ENCODE results near the gene NEFH. TPM values are rescaled to one million over a fixed set of nuclear protein-coding genes. Genes with fewer than 3 reads are reported as not detected.

The NEFH gene
- total RNA-seq, 2 experiments from 2014 or later: 0.05 to 0.06 TPM

DNA sequence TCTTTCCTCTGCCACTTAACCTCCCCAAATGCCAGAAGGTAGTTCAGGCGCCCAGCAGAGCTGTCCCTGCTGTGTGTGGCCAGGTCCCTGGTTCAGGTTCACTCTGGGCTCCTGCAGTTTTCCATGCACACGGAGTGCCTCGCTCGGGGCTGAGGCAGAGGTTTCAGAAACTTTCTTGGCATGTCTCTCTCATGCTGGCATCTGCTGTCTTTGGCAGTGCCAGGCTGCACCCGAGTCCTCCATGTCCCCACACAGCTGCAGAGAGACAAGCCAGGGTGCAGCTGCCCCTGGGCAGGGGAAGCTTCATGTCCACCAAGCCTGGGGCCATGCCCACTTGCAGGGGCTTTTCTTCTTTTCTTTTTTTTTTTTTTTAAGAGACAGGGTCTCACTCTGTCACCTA is 7.0 kb upstream of the NEFH start:
- no peak overlapping the region for H3K27ac Mint-ChIP-seq
- CTCF ChIA-PET: no interaction called here
- intact Hi-C loops (cut with DNase I, micrococcal nuclease): loop anchor here (5.0 to 10.0 kb wide), 2 partner anchors 34 to 78 kb away; no protein-coding TSS in a partner anchor

GRCh38 chr22:29475550-29475949 is 4.5 kb upstream of the NEFH start:
- H3K27me3 ChIP-seq (ENCODE audit: control insufficient read depth in 1 of 2, insufficient read depth in 2 of 2, low read length in 2 of 2): peaks cover 27 to 32% of the 10 kb centered on the region in 2 experiments
- Mint-ChIP-seq H3K36me3 (ENCODE audit: low read depth) (no peaks in the 10 kb centered on the region), H3K4me3 (no peak overlapping the region), H3K27me3 (peaks cover 68% of the 10 kb centered on the region), H3K9me3 (no peaks in the 10 kb centered on the region), H3K4me1 (ENCODE audit: low read depth) (peaks cover 16% of the 10 kb centered on the region), H3K27ac (no peak overlapping the region)
- DNase-seq (no peak), ATAC-seq (ENCODE audit: poor library complexity) (no peak)
- intact Hi-C loops (cut with DNase I, micrococcal nuclease): loop anchor here in 1 of 2 experiments (10.0 kb wide), 1 partner anchor 81 kb away; no protein-coding TSS in a partner anchor
- H3K27ac ChIP-seq (ENCODE audit: low read depth in 1 of 2, low read length in 2 of 2): no peak overlapping the region
- H3K4me3 ChIP-seq (ENCODE audit: low read length): no peak overlapping the region
- H3K36me3 ChIP-seq (ENCODE audit: insufficient read depth, low read length): no peaks in the 10 kb centered on the region
- ChIA-PET POLR2A (no interaction called here), CTCF (no interaction called here)
- H3K4me1 ChIP-seq (ENCODE audit: insufficient read depth, low read length): peaks cover 15% of the 10 kb centered on the region
- TF ChIP-seq, protein P1, sequence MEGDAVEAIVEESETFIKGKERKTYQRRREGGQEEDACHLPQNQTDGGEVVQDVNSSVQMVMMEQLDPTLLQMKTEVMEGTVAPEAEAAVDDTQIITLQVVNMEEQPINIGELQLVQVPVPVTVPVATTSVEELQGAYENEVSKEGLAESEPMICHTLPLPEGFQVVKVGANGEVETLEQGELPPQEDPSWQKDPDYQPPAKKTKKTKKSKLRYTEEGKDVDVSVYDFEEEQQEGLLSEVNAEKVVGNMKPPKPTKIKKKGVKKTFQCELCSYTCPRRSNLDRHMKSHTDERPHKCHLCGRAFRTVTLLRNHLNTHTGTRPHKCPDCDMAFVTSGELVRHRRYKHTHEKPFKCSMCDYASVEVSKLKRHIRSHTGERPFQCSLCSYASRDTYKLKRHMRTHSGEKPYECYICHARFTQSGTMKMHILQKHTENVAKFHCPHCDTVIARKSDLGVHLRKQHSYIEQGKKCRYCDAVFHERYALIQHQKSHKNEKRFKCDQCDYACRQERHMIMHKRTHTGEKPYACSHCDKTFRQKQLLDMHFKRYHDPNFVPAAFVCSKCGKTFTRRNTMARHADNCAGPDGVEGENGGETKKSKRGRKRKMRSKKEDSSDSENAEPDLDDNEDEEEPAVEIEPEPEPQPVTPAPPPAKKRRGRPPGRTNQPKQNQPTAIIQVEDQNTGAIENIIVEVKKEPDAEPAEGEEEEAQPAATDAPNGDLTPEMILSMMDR (IDR thresholded peaks at IDR 0.05): no peak
- H3K9me3 ChIP-seq (ENCODE audit: control insufficient read depth in 1 of 2, insufficient read depth in 1 of 2, low read length in 2 of 2): peaks cover 0 to 20% of the 10 kb centered on the region in 2 experiments

More for the DNA sequence above, 7.0 kb upstream of the NEFH start:
- H3K27me3 Mint-ChIP-seq: peaks cover 54% of the 10 kb centered on the region
- H3K4me3 ChIP-seq (ENCODE audit: low read length): no peak overlapping the region
- peaks cover 14% of the 10 kb centered on the region for H3K4me1 Mint-ChIP-seq (ENCODE audit: low read depth)
- H3K4me1 ChIP-seq (ENCODE audit: insufficient read depth, low read length): peaks cover 10% of the 10 kb centered on the region
- TF ChIP-seq, protein P1 (IDR thresholded peaks at IDR 0.05): no peak
- H3K36me3 Mint-ChIP-seq (ENCODE audit: low read depth): no peaks in the 10 kb centered on the region
- no peak overlapping the region for H3K4me3 Mint-ChIP-seq
- H3K9me3 Mint-ChIP-seq: no peaks in the 10 kb centered on the region
- no peak overlapping the region for H3K27ac ChIP-seq (ENCODE audit: low read depth in 1 of 2, low read length in 2 of 2)
- H3K9me3 ChIP-seq (ENCODE audit: control insufficient read depth in 1 of 2, insufficient read depth in 1 of 2, low read length in 2 of 2): peaks cover 0 to 7% of the 10 kb centered on the region in 2 experiments
- POLR2A ChIA-PET: no interaction called here
- DNase-seq (no peak), ATAC-seq (ENCODE audit: poor library complexity) (no peak)
- peaks cover 9 to 14% of the 10 kb centered on the region in 2 experiments for H3K27me3 ChIP-seq (ENCODE audit: control insufficient read depth in 1 of 2, insufficient read depth in 2 of 2, low read length in 2 of 2)
- H3K36me3 ChIP-seq (ENCODE audit: insufficient read depth, low read length): no peaks in the 10 kb centered on the region

DNA sequence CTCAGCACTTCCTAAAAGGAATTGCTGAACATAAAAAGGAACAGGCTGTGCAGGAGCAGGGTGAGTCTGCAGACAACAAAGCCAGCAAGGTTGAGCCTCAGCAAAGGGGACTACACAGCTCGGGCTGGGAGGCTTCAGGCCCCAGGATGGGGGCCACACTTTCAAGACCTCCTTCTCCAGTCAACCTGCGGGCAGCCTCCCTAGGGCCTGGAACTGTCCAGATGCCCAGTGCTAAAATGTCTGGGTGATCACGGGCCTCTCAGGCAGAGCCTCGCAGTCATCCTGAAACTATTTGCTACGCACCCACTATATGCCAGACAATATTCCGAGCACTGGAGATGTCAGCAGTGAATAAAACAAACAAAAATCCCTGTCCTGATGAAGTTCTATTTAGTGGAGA is 3.9 kb upstream of the NEFH start:
- POLR2A ChIA-PET: no interaction called here
- Histone ChIP-seq H3K4me1 (ENCODE audit: insufficient read depth, low read length) (peaks cover 14% of the 10 kb centered on the region), H3K27me3 (ENCODE audit: control insufficient read depth in 1 of 2, insufficient read depth in 2 of 2, low read length in 2 of 2) (peaks cover 30 to 33% of the 10 kb centered on the region in 2 experiments), H3K9me3 (ENCODE audit: control insufficient read depth in 1 of 2, insufficient read depth in 1 of 2, low read length in 2 of 2) (peaks cover 0 to 18% of the 10 kb centered on the region in 2 experiments), H3K4me3 (ENCODE audit: low read length) (no peak overlapping the region), H3K36me3 (ENCODE audit: insufficient read depth, low read length) (no peaks in the 10 kb centered on the region), H3K27ac (ENCODE audit: low read depth in 1 of 2, low read length in 2 of 2) (no peak overlapping the region)
- intact Hi-C loops (cut with DNase I, micrococcal nuclease): loop anchor here in 1 of 2 experiments (10.0 kb wide), 1 partner anchor 81 kb away; no protein-coding TSS in a partner anchor
- Mint-ChIP-seq H3K27ac (no peak overlapping the region), H3K4me3 (no peak overlapping the region), H3K27me3 (peaks cover 66% of the 10 kb centered on the region), H3K4me1 (ENCODE audit: low read depth) (peaks cover 14% of the 10 kb centered on the region), H3K36me3 (ENCODE audit: low read depth) (no peaks in the 10 kb centered on the region), H3K9me3 (no peaks in the 10 kb centered on the region)
- ATAC-seq (ENCODE audit: poor library complexity): no peak
- TF ChIP-seq, protein P1 (IDR thresholded peaks at IDR 0.05): no peak
- no peak for DNase-seq
- CTCF ChIA-PET: no interaction called here
